SK-N-SH (cell line): ENCODE measurements around the gene GNAI1. TPM values are rescaled to one million over a fixed set of nuclear protein-coding genes. Genes with fewer than 3 reads are reported as not detected.
A peak's percentile ranks its signal among the peaks of the same experiment; 100 is the strongest.

Experiments
- CTCF ChIA-PET: fragments of 300-600, 350-600 bp; formaldehyde crosslinking; extraction: SDS; loops from one replicate; lab custom pipeline; 2021; lab: Yijun Ruan, JAX
- POLR2A ChIA-PET: fragments of 350-600 bp; sonication (Branson Sonifier 250); formaldehyde crosslinking; extraction: SDS; loops from one replicate; lab custom pipeline; 2020; ENCODE audit warnings: antibody characterized with exemption, inconsistent platforms; lab: Yijun Ruan, JAX
- DNase-seq: peaks from one replicate; pipeline ENCODE4 v3.0.0; 2012
- H2AFZ ChIP-seq: fragments of 200-600 bp; sonication (generic); 2 replicates; pipeline ENCODE4 v1.8.1; 2016; ENCODE audit warnings: antibody characterized with exemption, mild to moderate bottlenecking, low read depth
- H3F3A ChIP-seq: fragments of 200-600 bp; sonication (generic); replicated peaks from 2 replicates; pipeline ENCODE3; 2016; ENCODE audit warnings: antibody characterized with exemption, mild to moderate bottlenecking; ENCODE audit not compliant: insufficient read depth
- H3K27ac ChIP-seq, 2 experiments: fragments of 200-500 bp in 1 of 2; fragments of 200-600 bp in 1 of 2; sonication (Bioruptor generic) in 1 of 2; sonication (generic), shearing (Covaris generic) in 1 of 2; 2 replicates each; pipeline versions ENCODE4 v1.5.1 to v1.6.1; 2014 to 2016; ENCODE audit warnings: low read depth in 2 of 2, inconsistent platforms in 1 of 2, low read length in 1 of 2, mild to moderate bottlenecking in 1 of 2, mixed read lengths in 1 of 2
- H3K27me3 ChIP-seq: fragments of 200-600 bp; sonication (generic), shearing (Covaris generic); 2 replicates; pipeline ENCODE4 v1.6.1; 2016; ENCODE audit warnings: mixed run types; ENCODE audit not compliant: insufficient read depth
- H3K36me3 ChIP-seq, 2 experiments: fragments of 200-500 bp in 1 of 2; fragments of 200-600 bp in 1 of 2; sonication (Bioruptor generic) in 1 of 2; sonication (generic) in 1 of 2; replicated peaks in 1 of 2; 2 replicates each; pipeline versions ENCODE3 to v1.5.1; 2014 to 2016; ENCODE audit warnings: low read length in 1 of 2, mild to moderate bottlenecking in 1 of 2; ENCODE audit not compliant: insufficient read depth in 2 of 2, control insufficient read depth in 1 of 2
- H3K4me1 ChIP-seq, 2 experiments: fragments of 200-500 bp in 1 of 2; fragments of 200-600 bp in 1 of 2; sonication (Bioruptor generic) in 1 of 2; sonication (generic), shearing (Covaris generic) in 1 of 2; 2 replicates each; pipeline versions ENCODE4 v1.5.1 to v1.6.1; 2014 to 2016; ENCODE audit warnings: low read depth in 1 of 2, low read length in 1 of 2, mixed run types in 1 of 2; ENCODE audit not compliant: insufficient read depth in 2 of 2, control insufficient read depth in 1 of 2
- H3K4me2 ChIP-seq: fragments of 200-600 bp; sonication (generic), shearing (Covaris generic); 2 replicates; pipeline ENCODE4 v1.6.1; 2017; ENCODE audit warnings: mixed run types
- H3K4me3 ChIP-seq, 2 experiments: fragments of 200-500 bp in 1 of 2; fragments of 200-600 bp in 1 of 2; sonication (Bioruptor generic) in 1 of 2; sonication (generic), shearing (Covaris generic) in 1 of 2; 2 replicates each; pipeline versions ENCODE4 v1.5.1 to v1.8.1; 2014 to 2016; ENCODE audit warnings: low read depth in 2 of 2, inconsistent platforms in 1 of 2, low read length in 1 of 2, mild to moderate bottlenecking in 1 of 2, mixed read lengths in 1 of 2, moderate library complexity in 1 of 2
- H3K79me2 ChIP-seq: fragments of 200-600 bp; sonication (generic); 2 replicates; pipeline ENCODE4 v1.8.1; 2017; ENCODE audit warnings: mild to moderate bottlenecking; ENCODE audit not compliant: insufficient read depth
- H3K9ac ChIP-seq: fragments of 200-600 bp; sonication (generic); 2 replicates; pipeline ENCODE4 v1.6.1; 2017; ENCODE audit warnings: mixed run types
- H3K9me2 ChIP-seq: fragments of 200-600 bp; sonication (generic); 2 replicates; pipeline ENCODE4 v1.6.1; 2017; ENCODE audit warnings: mixed run types
- H3K9me3 ChIP-seq: fragments of 200-600 bp; sonication (generic); 2 replicates; pipeline ENCODE4 v1.6.1; 2017; ENCODE audit warnings: mixed run types, mild to moderate bottlenecking, moderate library complexity
- H4K20me1 ChIP-seq: fragments of 200-600 bp; sonication (generic); 2 replicates; pipeline ENCODE4 v1.6.1; 2017; ENCODE audit warnings: mild to moderate bottlenecking, mixed run types; ENCODE audit not compliant: insufficient read depth
- ELF1 ChIP-seq: IDR thresholded peaks from 2 replicates; pipeline ENCODE4 v1.4.0; 2012
- FOXJ3 ChIP-seq: sonication (generic); formaldehyde crosslinking; IDR thresholded peaks from 2 replicates; pipeline ENCODE4 v1.5.1; 2020; ENCODE audit warnings: mild to moderate bottlenecking, missing genetic modification reagents
- MXI1 ChIP-seq: IDR thresholded peaks from 2 replicates; pipeline ENCODE4 v1.6.1; 2012; ENCODE audit warnings: mild to moderate bottlenecking, low read depth, low read length, improper control_type of control experiment
- NFIC ChIP-seq: IDR thresholded peaks from 2 replicates; pipeline ENCODE4 v1.4.0; 2012; ENCODE audit warnings: borderline replicate concordance
- RXRA ChIP-seq: IDR thresholded peaks from 2 replicates; pipeline ENCODE4 v1.4.0; 2012; ENCODE audit warnings: low read depth, mild to moderate bottlenecking, borderline replicate concordance
- TAF1 ChIP-seq: IDR thresholded peaks from 2 replicates; pipeline ENCODE4 v1.6.1; 2012; ENCODE audit warnings: low read depth, mild to moderate bottlenecking, low read length, moderate library complexity, borderline replicate concordance
- TCF12 ChIP-seq: IDR thresholded peaks from 2 replicates; pipeline ENCODE4 v1.4.0; 2012
- TEAD4 ChIP-seq: IDR thresholded peaks from 2 replicates; pipeline ENCODE4 v1.4.0; 2012; ENCODE audit warnings: mild to moderate bottlenecking, borderline replicate concordance; ENCODE audit not compliant: insufficient read depth
- USF1 ChIP-seq: IDR thresholded peaks from 2 replicates; pipeline ENCODE4 v1.4.0; 2012; ENCODE audit warnings: low read depth, borderline replicate concordance
- WGBS: methylation state at CpG from one replicate; pipeline ENCODE4 v1.1.6; 2017; ENCODE audit warnings: low lambda C conversion rate; 5-methylcytosine and 5-hydroxymethylcytosine counted together
- polyA plus RNA-seq, 3 experiments: library from polyadenylated mRNA; depleted of rRNA; stranded (reverse); fragments of >200 nt; gene quantifications; 2 replicates each; pipeline ENCODE4 v1.2.3, GENCODE V29; 2012
- TF ChIP-seq, protein P1 (sequence below): IDR thresholded peaks from 2 replicates; pipeline ENCODE4 v1.6.1; 2012; ENCODE audit warnings: mild to moderate bottlenecking, low read depth, low read length, moderate library complexity
- TF ChIP-seq, protein P2 (sequence below): fragments of 200-600 bp; sonication (generic); IDR thresholded peaks from 2 replicates; pipeline ENCODE4 v1.6.1; 2017; ENCODE audit warnings: antibody characterized with exemption, mild to moderate bottlenecking, moderate library complexity

GNAI1 gene
- polyA plus RNA-seq, 1 of the 3 experiments (the other 2 are of a cell fraction): 69.1 TPM

DNA sequence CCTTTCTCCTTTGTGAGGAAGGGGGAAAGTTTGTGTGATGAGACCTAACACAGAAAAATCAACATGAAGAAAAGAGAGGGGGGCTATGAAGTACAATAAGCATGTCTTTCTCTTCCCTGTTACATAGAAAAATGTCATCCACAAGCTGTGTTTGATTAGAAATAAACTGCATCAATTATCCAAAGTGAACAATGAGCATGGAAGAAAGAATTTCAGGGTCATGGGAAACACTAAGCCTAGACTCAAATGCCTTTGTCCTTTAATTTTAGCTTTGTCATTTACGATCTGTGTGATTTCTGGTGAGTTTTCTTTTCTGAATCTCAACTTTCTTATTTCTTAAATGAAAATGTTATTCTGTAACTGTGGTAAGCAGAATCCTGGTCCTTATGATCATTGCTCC is 121.0 kb downstream of the GNAI1 start:
- no peaks in the 10 kb centered on the region for H3K79me2 ChIP-seq
- H3K27ac ChIP-seq: no peak overlapping the region
- H3K27me3 ChIP-seq: no peaks in the 10 kb centered on the region
- TF ChIP-seq ELF1 (no peak), RXRA (no peak), TAF1 (no peak), TCF12 (no peak), MXI1 (no peak), USF1 (no peak), NFIC (no peak)
- TF ChIP-seq, protein P1, sequence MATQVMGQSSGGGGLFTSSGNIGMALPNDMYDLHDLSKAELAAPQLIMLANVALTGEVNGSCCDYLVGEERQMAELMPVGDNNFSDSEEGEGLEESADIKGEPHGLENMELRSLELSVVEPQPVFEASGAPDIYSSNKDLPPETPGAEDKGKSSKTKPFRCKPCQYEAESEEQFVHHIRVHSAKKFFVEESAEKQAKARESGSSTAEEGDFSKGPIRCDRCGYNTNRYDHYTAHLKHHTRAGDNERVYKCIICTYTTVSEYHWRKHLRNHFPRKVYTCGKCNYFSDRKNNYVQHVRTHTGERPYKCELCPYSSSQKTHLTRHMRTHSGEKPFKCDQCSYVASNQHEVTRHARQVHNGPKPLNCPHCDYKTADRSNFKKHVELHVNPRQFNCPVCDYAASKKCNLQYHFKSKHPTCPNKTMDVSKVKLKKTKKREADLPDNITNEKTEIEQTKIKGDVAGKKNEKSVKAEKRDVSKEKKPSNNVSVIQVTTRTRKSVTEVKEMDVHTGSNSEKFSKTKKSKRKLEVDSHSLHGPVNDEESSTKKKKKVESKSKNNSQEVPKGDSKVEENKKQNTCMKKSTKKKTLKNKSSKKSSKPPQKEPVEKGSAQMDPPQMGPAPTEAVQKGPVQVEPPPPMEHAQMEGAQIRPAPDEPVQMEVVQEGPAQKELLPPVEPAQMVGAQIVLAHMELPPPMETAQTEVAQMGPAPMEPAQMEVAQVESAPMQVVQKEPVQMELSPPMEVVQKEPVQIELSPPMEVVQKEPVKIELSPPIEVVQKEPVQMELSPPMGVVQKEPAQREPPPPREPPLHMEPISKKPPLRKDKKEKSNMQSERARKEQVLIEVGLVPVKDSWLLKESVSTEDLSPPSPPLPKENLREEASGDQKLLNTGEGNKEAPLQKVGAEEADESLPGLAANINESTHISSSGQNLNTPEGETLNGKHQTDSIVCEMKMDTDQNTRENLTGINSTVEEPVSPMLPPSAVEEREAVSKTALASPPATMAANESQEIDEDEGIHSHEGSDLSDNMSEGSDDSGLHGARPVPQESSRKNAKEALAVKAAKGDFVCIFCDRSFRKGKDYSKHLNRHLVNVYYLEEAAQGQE: no peak
- TF ChIP-seq, protein P2, sequence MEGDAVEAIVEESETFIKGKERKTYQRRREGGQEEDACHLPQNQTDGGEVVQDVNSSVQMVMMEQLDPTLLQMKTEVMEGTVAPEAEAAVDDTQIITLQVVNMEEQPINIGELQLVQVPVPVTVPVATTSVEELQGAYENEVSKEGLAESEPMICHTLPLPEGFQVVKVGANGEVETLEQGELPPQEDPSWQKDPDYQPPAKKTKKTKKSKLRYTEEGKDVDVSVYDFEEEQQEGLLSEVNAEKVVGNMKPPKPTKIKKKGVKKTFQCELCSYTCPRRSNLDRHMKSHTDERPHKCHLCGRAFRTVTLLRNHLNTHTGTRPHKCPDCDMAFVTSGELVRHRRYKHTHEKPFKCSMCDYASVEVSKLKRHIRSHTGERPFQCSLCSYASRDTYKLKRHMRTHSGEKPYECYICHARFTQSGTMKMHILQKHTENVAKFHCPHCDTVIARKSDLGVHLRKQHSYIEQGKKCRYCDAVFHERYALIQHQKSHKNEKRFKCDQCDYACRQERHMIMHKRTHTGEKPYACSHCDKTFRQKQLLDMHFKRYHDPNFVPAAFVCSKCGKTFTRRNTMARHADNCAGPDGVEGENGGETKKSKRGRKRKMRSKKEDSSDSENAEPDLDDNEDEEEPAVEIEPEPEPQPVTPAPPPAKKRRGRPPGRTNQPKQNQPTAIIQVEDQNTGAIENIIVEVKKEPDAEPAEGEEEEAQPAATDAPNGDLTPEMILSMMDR: no peak
- 74% methylated on average over 1 of the region's 1 CpG for WGBS
- no peak for DNase-seq
- H3K4me3 ChIP-seq: no peak overlapping the region
- no peaks in the 10 kb centered on the region for H4K20me1 ChIP-seq
- H3K4me2 ChIP-seq: no peak overlapping the region
- H3K9me2 ChIP-seq: no peaks in the 10 kb centered on the region
- no peak overlapping the region for H3K9ac ChIP-seq
- ChIA-PET CTCF (interaction anchor here (0.8 kb wide), 1 partner anchor 908 kb away, joined by 3 read pairs; no protein-coding TSS in a partner anchor), POLR2A (no interaction called here)
- H3K36me3 ChIP-seq: no peaks in the 10 kb centered on the region
- no peaks in the 10 kb centered on the region for H3F3A ChIP-seq
- H3K9me3 ChIP-seq: no peaks in the 10 kb centered on the region
- no peak overlapping the region for H2AFZ ChIP-seq
- H3K4me1 ChIP-seq: no peaks in the 10 kb centered on the region; a peak in 1 of 4 replicates

DNA sequence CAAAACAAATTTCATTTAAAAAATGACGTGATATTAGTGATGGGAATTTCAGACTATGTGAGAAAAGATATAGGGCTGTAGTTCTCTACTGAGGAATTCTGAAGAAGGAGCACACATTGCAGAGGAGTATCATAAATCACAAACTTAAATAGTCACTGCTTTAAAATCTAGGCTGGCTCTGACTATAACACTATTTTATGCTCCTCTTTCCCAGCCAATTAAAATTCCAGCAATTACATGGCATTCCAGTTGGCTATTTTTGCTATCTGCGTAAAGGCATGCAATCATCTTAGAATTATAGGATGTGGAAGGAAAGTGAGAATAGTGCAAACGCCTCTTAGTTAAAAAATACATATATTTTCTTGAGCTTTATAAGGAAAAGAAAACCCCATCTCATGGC is 123.1 kb downstream of the GNAI1 start:
- DNase-seq: no peak
- H3K4me1 ChIP-seq: no peaks in the 10 kb centered on the region; a peak in 1 of 4 replicates
- H3K36me3 ChIP-seq: no peaks in the 10 kb centered on the region
- no peaks in the 10 kb centered on the region for H3K9me3 ChIP-seq
- TF ChIP-seq TEAD4 (0 out of 2 replicates have a peak, but pooled peaks have one; percentile 22), TCF12 (0 out of 2 replicates have a peak, but pooled peaks have one; percentile 13), FOXJ3 (CRISPR knock-in tag) (no peak)
- no peaks in the 10 kb centered on the region for H4K20me1 ChIP-seq
- no peaks in the 10 kb centered on the region for H3K9me2 ChIP-seq
- CTCF ChIA-PET: interaction anchor here (0.6 to 0.8 kb wide), 2 partner anchors 257 to 865 kb away, joined by 3 read pairs; no protein-coding TSS in a partner anchor
- no peak overlapping the region for H3K4me2 ChIP-seq
- H3K9ac ChIP-seq: no peak overlapping the region
- H3K27me3 ChIP-seq: no peaks in the 10 kb centered on the region
- no peaks in the 10 kb centered on the region for H3K79me2 ChIP-seq
- H3K4me3 ChIP-seq: no peak overlapping the region
- peak overlapping the region; percentile 48 to 55; a peak in 3 of 4 replicates for H3K27ac ChIP-seq
- 79% methylated on average over 3 of the region's 3 CpGs for WGBS
- no peaks in the 10 kb centered on the region for H3F3A ChIP-seq
- no peak overlapping the region for H2AFZ ChIP-seq
- POLR2A ChIA-PET: no interaction called here
